ENCODE results near the gene JMJD1C. TPM values are rescaled to one million over a fixed set of nuclear protein-coding genes. Genes with fewer than 3 reads are reported as not detected.
"Not testable (repeated sequence)": the region's sequence is repeated elsewhere in the genome, so short reads cannot be mapped to it uniquely, and the experiment has no call there.

JMJD1C gene
- total RNA-seq, 1 donor from 2014 or later, result 133 TPM

GRCh38 chr10:63171255-63171855 lies 294.4 kb downstream of the JMJD1C start:
- no peak for DNase-seq (ENCODE audit: low read depth in 2 of 2)

GRCh38 chr10:63169624-63170023 lies 296.2 kb downstream of the JMJD1C start:
- DNase-seq (ENCODE audit: low read depth in 2 of 2), result no peak

- no peak for DNase-seq (ENCODE audit: low read depth in 2 of 2)
Observed at GRCh38 chr10:63168821-63169462, 296.8 kb downstream of the JMJD1C start.

- peak; percentile 89 for DNase-seq (ENCODE audit: low read depth in 2 of 2)
Observed at GRCh38 chr10:63166742-63167258, 299.0 kb downstream of the JMJD1C start.

- DNase-seq (ENCODE audit: low read depth in 2 of 2), result no peak
Observed at GRCh38 chr10:63165249-63165648, 300.5 kb downstream of the JMJD1C start.

GRCh38 chr10:63164166-63164623 lies 301.6 kb downstream of the JMJD1C start:
- DNase-seq (ENCODE audit: low read depth in 2 of 2), result no peak

GRCh38 chr10:63161592-63161991 lies 304.2 kb downstream of the JMJD1C start:
- DNase-seq (ENCODE audit: low read depth in 2 of 2), result no peak

- peak; percentile 92 for DNase-seq (ENCODE audit: low read depth in 2 of 2)
Observed at GRCh38 chr10:63157845-63158624, 307.7 kb downstream of the JMJD1C start.

- DNase-seq (ENCODE audit: low read depth in 2 of 2), result no peak
Observed at GRCh38 chr10:63156236-63156635, 309.5 kb downstream of the JMJD1C start.

GRCh38 chr10:63155388-63156020 lies 310.3 kb downstream of the JMJD1C start:
- no peak for DNase-seq (ENCODE audit: low read depth in 2 of 2)

- no peak for DNase-seq (ENCODE audit: low read depth in 2 of 2)
Observed at GRCh38 chr10:63154546-63155387, 311.0 kb downstream of the JMJD1C start.

GRCh38 chr10:63153868-63154545 lies 311.8 kb downstream of the JMJD1C start:
- not testable (repeated sequence) for DNase-seq (ENCODE audit: low read depth in 2 of 2)

GRCh38 chr10:63150745-63151144 lies 315.0 kb downstream of the JMJD1C start:
- DNase-seq (ENCODE audit: low read depth in 2 of 2), result no peak

GRCh38 chr10:63146503-63146902 lies 319.3 kb downstream of the JMJD1C start:
- DNase-seq (ENCODE audit: low read depth in 2 of 2), result no peak

- DNase-seq (ENCODE audit: low read depth in 2 of 2), result peak in 1 of 2 donors; percentile 11
Observed at GRCh38 chr10:63145782-63146181, 320.0 kb downstream of the JMJD1C start.

- no peak for DNase-seq (ENCODE audit: low read depth in 2 of 2)
Observed at GRCh38 chr10:63143987-63144386, 321.8 kb downstream of the JMJD1C start.

GRCh38 chr10:63142136-63142535 lies 323.6 kb downstream of the JMJD1C start:
- DNase-seq (ENCODE audit: low read depth in 2 of 2), result no peak

- no peak for DNase-seq (ENCODE audit: low read depth in 2 of 2)
Observed at GRCh38 chr10:63140077-63140476, 325.7 kb downstream of the JMJD1C start.

- peak in 1 of 2 donors; percentile 33 for DNase-seq (ENCODE audit: low read depth in 2 of 2)
Observed at GRCh38 chr10:63137306-63137705, 328.5 kb downstream of the JMJD1C start.

Measured in lung microvascular endothelial cell (primary cell).